Left cardiac atrium (tissue), 4 donors: ENCODE results near the gene HMGCL. TPM values are rescaled to one million over a fixed set of nuclear protein-coding genes. Genes with fewer than 3 reads are reported as not detected.

Experiments
- ATAC-seq, 2 donors: fragments of 200-7000 bp; cut with Tn5 transposase; one replicate each; pipeline ENCODE4 v1.9.1; 2020; ENCODE audit warnings: mild to moderate bottlenecking in 2 of 2, moderate library complexity in 2 of 2
- DNase-seq: peaks from one replicate; pipeline ENCODE4 v3.0.0-alpha.2; 2020
- intact Hi-C, 2 donors: fragments of 100-400 bp; cut with DNase I; formaldehyde crosslinking; loops; one replicate each; pipeline versions ENCODE4 v1.14.1 to v1.15.1; 2022 to 2023
- total RNA-seq, 2 donors: library from RNA; stranded (reverse); fragmentation: NEBNext Ultra II Directional; extraction: Animal tissue kit (Norgen Biotek cat#: 25700); gene quantifications; one replicate each; pipeline ENCODE4 v1.2.1, GENCODE V29; 2021
- donor health status: DM: no; HTN: yes; CAD: no.
- donor health status: DM: no; HTN: yes; CAD: no; lungs with severe emphysema.
- donor health status: DM: yes; HTN: yes; CAD: no.
- donor health status: Dilated cardiomyopathy.

Gene HMGCL
- total RNA-seq, 2 donors from 2014 or later = 23.1 to 23.4 TPM

GRCh38 chr1:23752909-23753308 is 72.3 kb downstream of the HMGCL start:
- no peak for ATAC-seq
- intact Hi-C loops = no loop called here
- DNase-seq = no peak

Other genes starting within 250 kb of the HMGCL start
- gene RPL11, start 133.6 kb downstream of the HMGCL start, total RNA-seq = 100 to 1,000 TPM; 639 to 683 TPM
- 10 to 100 TPM; 30.0 to 30.2 TPM for gene ELOA, start 82.0 kb downstream of the HMGCL start, total RNA-seq
- 10 to 100 TPM; 34.9 to 39.6 TPM for gene PITHD1, start 47.0 kb downstream of the HMGCL start, total RNA-seq
- gene LYPLA2, start 34.3 kb downstream of the HMGCL start, total RNA-seq = 10 to 100 TPM; 32.3 to 36.4 TPM
- gene GALE, start 24.7 kb downstream of the HMGCL start, total RNA-seq = 10 to 100 TPM in 1 of 2 donors, 1 to 10 TPM in 1; 9.7 to 16.0 TPM
- 10 to 100 TPM; 17.0 to 19.9 TPM for gene FUCA1, start 42.9 kb upstream of the HMGCL start, total RNA-seq
- gene CNR2, start 87.9 kb upstream of the HMGCL start, total RNA-seq = not detected
- 10 to 100 TPM; 84.2 to 89.2 TPM for gene PNRC2, start 134.4 kb upstream of the HMGCL start, total RNA-seq
- 10 to 100 TPM; 49.5 to 59.3 TPM for gene SRSF10, start 154.9 kb upstream of the HMGCL start, total RNA-seq